Fibroblast of skin of right quadriceps (primary cell): ENCODE data around the gene OCEL1.

Experiments used
- DNase-seq: peaks from one replicate; pipeline ENCODE4 v3.0.0-alpha.2; 2013

Gene OCEL1

GRCh38 chr19:17210296-17210695, 15.7 kb upstream of the OCEL1 start:
- DNase-seq, result no peak

DNA sequence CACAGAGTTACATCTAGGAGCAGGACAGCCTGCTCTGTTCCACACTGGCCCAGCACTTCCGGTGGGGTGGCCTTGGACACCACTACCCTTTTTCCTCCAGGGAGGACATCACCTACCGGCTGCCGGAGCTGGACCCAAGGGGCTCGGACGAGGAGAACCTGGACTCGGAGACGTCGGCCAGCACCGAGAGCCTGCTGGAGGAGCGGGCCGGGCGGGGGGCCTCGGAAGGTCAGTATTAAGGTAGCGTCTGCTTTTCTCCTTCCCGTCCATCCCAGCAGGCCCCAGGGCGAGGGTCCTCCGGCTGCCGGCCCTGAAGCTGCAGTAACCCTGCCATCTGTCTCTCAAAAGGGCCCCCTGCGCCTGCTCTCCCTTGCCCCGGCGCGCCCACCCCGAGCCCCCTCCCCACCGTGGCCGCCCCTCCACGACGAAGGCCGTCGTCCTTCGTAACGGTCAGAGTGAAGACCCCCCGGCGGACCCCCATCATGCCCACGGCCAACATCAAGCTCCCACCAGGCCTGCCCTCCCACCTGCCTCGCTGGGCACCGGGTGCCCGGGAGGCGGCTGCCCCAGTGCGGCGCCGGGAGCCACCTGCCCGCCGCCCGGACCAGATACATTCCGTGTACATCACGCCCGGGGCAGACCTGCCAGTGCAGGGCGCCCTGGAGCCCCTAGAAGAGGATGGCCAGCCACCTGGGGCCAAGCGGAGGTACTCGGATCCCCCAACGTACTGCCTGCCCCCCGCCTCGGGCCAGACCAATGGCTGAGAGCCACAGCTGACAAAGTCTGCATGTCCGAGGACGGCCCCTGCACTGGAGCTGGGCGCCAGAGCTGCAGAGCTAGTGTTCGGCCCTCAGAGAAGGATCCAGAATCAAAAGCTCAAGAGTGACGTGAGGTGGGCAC, 14.2 kb upstream of the OCEL1 start:
- DNase-seq, result no peak

- no peak for DNase-seq
These were observed 12.7 kb upstream of the OCEL1 start for GRCh38 chr19:17213334-17213733.

- DNase-seq, result no peak
These were observed 11.4 kb upstream of the OCEL1 start for GRCh38 chr19:17214508-17215126.

- peak; percentile 91 for DNase-seq
These were observed 10.7 kb upstream of the OCEL1 start, which contains the start of gene USE1 for GRCh38 chr19:17215127-17215971. Gene USE1 (plus strand): TSS chr19:17215357. CDS start chr19:17215406, 49 bp downstream.

GRCh38 chr19:17216058-17216670, 9.9 kb upstream of the OCEL1 start:
- no peak for DNase-seq

DNA sequence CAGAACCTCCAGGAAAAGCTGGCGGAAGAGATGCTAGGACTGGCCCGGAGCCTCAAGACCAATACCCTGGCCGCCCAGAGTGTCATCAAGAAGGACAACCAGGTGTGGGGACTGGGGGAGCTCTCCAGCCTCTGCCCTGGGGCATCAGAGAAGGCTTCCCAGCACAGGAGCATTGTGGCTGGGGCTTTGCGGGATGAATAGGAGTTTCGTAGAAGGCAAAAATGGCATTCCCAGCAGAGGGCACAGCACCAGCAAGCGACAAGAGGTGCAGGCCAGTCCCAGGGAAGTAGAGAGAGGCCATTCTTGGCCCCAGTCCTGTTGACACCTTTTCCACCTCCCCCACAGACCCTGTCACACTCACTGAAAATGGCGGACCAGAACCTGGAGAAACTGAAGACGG, 6.7 kb upstream of the OCEL1 start:
- DNase-seq, result no peak

DNA sequence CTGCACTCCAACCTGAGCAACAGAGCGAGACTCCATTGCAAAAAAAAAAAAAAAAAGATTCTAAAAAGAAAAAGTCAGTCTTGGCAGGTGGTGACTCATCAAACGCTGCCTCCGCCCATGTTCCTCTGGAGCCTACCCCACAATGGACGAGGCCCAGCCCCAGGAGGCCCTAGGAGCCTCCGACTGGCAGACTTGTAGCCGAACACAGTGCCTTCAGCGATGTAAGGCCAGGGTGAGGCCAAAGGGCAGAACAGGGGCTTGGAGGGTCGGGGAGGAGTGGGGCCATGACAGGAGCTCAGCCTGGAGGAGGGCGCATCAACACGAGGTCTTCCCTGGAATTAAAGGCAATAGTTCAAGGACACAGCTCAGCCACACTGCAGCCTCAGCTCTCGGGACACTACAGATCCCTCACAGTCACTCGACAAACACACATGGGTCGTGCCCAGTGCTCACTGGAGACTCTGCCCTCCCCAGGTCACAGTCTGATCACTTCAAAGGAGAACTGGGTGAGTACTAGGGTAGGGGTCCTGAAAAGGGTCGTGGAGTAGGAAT, 5.7 kb upstream of the OCEL1 start:
- peak; percentile 63 for DNase-seq

DNA sequence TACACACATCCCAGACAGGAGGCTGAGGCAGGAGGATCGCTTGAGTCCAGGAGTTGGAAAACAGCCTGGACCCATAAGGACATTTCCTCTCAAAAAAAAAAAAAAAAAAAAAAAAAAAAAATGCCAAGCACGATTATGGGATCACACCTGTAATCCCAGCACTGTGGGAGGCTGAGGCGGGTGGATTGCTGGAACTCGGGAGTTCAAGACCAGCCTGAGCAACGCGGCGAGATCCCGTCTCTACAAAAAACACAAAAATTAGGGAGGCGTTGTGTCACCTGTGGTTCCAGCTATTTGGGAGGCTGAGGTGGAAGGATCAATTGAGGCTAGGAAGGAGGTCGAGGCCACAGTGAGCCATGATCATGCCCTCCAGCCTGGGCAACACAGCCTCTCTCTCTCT, 973 bp upstream of the OCEL1 start:
- no peak for DNase-seq

DNA sequence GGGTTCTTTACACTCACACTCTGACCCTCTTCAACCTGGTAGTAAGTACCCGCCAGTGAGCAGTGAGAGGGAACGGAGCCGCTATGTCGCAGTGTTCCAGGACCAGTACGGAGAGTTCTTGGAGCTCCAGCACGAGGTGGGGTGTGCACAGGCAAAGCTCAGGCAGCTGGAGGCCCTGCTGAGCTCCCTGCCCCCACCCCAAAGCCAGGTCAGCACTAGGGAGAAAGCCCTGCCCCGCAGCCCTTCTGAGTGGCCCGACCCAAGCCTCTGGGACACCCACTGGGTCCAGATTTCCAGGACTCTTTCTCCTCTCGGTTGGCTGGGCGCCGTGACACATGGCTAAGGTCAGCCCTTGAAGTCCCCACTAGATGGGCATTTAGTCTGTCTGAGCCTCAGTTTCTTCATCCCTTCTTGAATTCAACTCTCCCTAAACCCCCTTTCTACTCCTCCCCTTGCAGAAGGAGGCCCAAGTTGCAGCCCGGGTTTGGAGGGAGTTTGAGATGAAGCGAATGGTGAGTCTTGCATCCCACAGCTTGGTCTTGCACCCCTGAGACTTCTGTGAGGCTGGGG, 1.9 kb downstream of the OCEL1 start:
- DNase-seq, result no peak

- no peak for DNase-seq
These were observed 3.9 kb downstream of the OCEL1 start for GRCh38 chr19:17229890-17230289.

DNA sequence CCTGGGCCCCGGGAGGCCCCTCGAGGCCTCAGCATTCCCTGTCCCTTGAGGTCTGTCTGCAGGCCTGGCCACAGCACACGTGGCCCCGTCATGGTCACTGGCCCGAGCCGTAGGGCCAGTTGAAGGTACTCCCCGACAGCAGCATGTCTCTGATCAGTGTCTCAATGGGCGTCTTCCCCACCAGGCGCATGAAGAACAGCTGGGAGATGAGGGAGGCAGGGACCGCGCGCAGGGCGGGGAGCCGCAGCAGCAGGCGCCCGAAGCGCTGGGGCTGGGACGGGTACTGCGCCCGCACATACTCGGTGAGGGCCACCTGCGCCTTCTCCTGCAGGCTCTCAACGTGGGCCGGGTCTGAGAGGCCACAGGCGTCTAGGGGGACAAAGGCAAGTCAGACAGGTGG, 6.2 kb downstream of the OCEL1 start:
- no peak for DNase-seq

DNA sequence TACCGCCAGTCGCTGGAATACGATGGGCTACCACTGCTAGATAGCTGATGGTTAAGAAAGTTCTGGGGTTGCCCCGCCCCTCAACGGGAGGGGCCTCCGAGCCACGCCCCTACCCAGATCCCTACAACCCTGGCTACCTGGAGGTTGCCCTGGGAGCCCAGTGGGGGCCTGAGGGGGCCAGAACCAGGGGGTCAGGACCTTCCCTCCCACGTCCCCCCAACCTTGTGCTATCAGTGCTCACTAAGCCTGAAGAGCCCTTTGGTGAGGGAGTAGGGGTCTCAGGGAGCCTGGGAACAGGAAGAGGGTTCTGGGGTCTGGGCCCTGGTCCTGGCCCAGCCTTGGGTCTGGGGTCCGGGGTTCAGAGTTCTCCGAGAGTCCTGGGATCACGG, 8.9 kb downstream of the OCEL1 start:
- DNase-seq, result peak; percentile 38

GRCh38 chr19:17235300-17235970, 9.4 kb downstream of the OCEL1 start:
- DNase-seq, result peak; percentile 61

- DNase-seq, result peak; percentile 52
These were observed 10.1 kb downstream of the OCEL1 start for GRCh38 chr19:17235971-17236777.

- DNase-seq, result no peak
These were observed 11.0 kb downstream of the OCEL1 start for GRCh38 chr19:17236811-17237543.

DNA sequence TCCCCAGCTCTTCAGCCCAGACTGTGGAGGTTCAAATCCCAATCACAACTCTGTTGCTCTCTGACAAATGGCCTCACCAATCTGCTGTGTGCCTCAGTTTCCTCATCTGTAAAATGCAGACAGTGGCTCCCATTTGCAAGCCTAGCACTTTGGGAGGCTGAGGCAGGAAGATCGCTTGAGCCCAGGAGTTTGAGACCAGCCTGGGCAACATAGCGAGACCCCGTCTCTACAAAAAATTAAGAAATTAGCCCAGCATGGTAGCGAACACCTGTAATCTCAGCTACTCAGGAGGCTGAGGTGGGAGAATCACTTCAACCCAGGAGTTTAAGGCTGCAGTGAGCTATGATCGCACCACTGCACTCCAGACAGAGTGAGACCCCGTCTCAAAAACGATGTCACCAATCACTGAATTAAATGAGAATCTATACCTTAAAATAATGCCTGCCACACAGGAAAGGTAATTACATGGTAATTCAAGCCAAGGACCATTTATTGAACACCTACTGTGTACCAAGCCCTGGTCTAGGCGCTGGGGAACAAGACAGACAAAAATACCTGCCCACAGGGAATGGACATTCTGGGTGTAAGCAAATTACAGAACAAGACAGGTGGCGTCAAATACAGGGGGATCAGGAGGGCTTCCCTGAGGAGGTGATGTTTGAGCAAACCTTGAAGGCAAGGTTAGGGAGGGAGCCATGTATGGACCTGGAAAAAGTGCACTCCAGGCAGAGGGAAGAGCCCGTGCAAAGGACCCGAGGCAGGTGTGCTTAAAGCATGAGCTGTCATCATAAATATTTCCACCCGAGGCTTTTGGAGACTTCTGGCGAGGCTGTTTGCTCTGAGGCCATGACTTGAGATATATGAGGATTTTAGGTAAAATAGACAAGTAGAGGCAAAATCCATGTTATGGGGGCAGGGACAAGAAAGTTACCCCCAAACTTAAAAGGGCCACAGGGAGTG, 12.0 kb downstream of the OCEL1 start:
- DNase-seq, result no peak

DNA sequence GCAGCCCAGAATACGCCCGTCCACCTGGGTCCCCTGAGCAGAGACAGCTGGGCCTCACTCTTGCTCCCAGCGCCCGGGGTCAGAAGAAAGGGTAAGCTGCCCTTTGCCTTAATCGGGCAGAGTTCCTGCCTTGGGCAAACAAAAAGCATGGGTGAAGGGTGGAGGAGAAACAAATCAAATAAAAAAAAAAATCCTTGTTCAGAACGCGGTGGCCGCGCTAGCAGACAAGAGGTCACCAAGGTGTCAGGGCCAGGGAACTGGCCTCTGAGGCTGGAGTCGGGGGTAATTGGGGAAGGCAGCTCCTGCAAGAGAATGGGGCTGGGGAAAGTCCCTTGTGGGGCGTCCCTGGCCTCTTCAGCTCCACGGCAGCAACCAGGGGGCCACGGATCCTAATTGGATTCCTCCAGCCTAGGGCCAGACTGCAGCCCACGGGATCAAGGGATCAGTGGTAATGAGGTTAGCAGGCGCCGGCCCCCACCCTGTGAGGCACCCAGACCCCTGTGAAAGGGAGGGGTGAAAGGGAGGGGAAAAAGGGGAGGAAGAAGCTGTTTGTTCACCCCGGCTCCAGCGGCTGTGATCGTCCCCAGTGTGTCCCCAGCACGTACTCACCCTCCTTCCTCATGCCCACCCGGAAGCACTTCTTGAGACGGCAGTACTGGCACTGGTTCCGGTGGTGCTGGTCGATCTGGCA, 14.2 kb downstream of the OCEL1 start:
- DNase-seq, result no peak
